Osteoblast (primary cell): ENCODE results near the gene CCNY. TPM values are rescaled to one million over a fixed set of nuclear protein-coding genes. Genes with fewer than 3 reads are reported as not detected.

Experiments
- DNase-seq: peaks from one replicate; pipeline ENCODE4 v3.0.0; 2011; ENCODE audit warnings: low spot score, mixed read lengths; ENCODE audit not compliant: insufficient read length; ENCODE audit errors: missing footprints
- H2AFZ ChIP-seq: 2 replicates; pipeline ENCODE4 v1.6.0; 2011; ENCODE audit warnings: mild to moderate bottlenecking, low read length
- H3K27ac ChIP-seq: 2 replicates; pipeline ENCODE4 v1.5.1; 2011; ENCODE audit warnings: mild to moderate bottlenecking, low read depth, low read length, moderate library complexity
- H3K27me3 ChIP-seq: 2 replicates; pipeline ENCODE4 v1.6.0; 2012; ENCODE audit warnings: mild to moderate bottlenecking, control low read depth, inconsistent platforms, low read length, moderate library complexity; ENCODE audit not compliant: insufficient read depth
- H3K36me3 ChIP-seq: 2 replicates; pipeline ENCODE4 v1.5.1; 2011; ENCODE audit warnings: mild to moderate bottlenecking, low read length, control low read depth, moderate library complexity; ENCODE audit not compliant: insufficient read depth
- H3K4me1 ChIP-seq: 2 replicates; pipeline ENCODE4 v1.5.1; 2011; ENCODE audit warnings: mild to moderate bottlenecking, low read length, control low read depth, moderate library complexity; ENCODE audit not compliant: insufficient read depth
- H3K4me2 ChIP-seq: 2 replicates; pipeline ENCODE4 v1.6.0; 2011; ENCODE audit warnings: mild to moderate bottlenecking, low read length; ENCODE audit not compliant: insufficient read depth
- H3K4me3 ChIP-seq: fragments of 200-600 bp; sonication (generic); 3 replicates; pipeline ENCODE4 v1.5.1; 2012; ENCODE audit warnings: mild to moderate bottlenecking, low read length, inconsistent platforms; ENCODE audit not compliant: insufficient read depth
- H3K79me2 ChIP-seq: 2 replicates; pipeline ENCODE4 v1.6.0; 2012; ENCODE audit warnings: mild to moderate bottlenecking, low read length, control low read depth, inconsistent platforms; ENCODE audit not compliant: insufficient read depth
- H3K9me3 ChIP-seq: 2 replicates; pipeline ENCODE4 v1.5.1; 2011; ENCODE audit warnings: low read depth, low read length, control low read depth
- H4K20me1 ChIP-seq: 2 replicates; pipeline ENCODE4 v1.6.0; 2012; ENCODE audit warnings: mild to moderate bottlenecking, low read length, control low read depth; ENCODE audit not compliant: insufficient read depth
- CTCF ChIP-seq: IDR thresholded peaks from 2 replicates; pipeline ENCODE4 v1.5.1; 2011; ENCODE audit warnings: mild to moderate bottlenecking, low read depth, low read length, moderate library complexity; ENCODE audit errors: extremely low read depth
- total RNA-seq: library from RNA; depleted of rRNA; stranded (reverse); fragments of >200 nt; gene quantifications from 2 replicates; pipeline ENCODE4 v1.2.3, GENCODE V29; 2012

The CCNY gene
- total RNA-seq, 1 donor = 53.2 TPM

- Histone ChIP-seq H3K4me1 (no peaks in the 10 kb centered on the region), H3K36me3 (no peaks in the 10 kb centered on the region), H3K79me2 (peaks cover 53% of the 10 kb centered on the region), H4K20me1 (peaks cover 3% of the 10 kb centered on the region), H3K4me3 (no peak overlapping the region), H3K27me3 (no peaks in the 10 kb centered on the region), H3K9me3 (no peaks in the 10 kb centered on the region), H3K27ac (no peak overlapping the region), H2AFZ (no peak overlapping the region), H3K4me2 (no peak overlapping the region)
- no peak for DNase-seq
- TF ChIP-seq CTCF = no peak
These were observed 187.4 kb downstream of the CCNY start for GRCh38 chr10:35523670-35524225.

- Histone ChIP-seq H2AFZ (no peak overlapping the region), H3K27ac (no peak overlapping the region), H3K4me1 (no peaks in the 10 kb centered on the region), H3K4me3 (no peak overlapping the region), H3K36me3 (peaks cover 16% of the 10 kb centered on the region), H3K4me2 (no peak overlapping the region), H3K27me3 (no peaks in the 10 kb centered on the region), H3K79me2 (peaks cover 30% of the 10 kb centered on the region), H4K20me1 (no peaks in the 10 kb centered on the region), H3K9me3 (no peaks in the 10 kb centered on the region)
- no peak for TF ChIP-seq CTCF
- no peak for DNase-seq
These were observed 190.4 kb downstream of the CCNY start for GRCh38 chr10:35526746-35527145.

DNA sequence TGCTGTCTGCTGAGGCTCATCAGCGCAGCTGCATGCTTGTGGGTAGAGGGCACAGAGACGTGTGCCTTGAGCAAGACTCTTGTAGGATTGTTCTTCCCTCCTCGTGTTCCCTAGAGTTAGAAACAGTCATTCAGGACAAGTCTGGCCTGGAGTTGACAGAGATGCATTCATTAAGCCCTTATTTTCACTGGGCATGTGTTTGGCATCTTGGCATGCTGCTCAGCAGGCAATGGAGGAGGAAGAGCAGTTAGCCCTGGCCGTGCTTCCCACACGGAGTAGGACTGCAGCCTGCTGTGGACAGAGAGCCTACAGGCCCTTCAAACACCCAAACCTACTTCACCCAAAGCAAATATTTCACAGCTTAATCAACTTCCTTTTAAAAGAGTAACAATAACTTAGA lies 195.8 kb downstream of the CCNY start:
- TF ChIP-seq CTCF = no peak
- Histone ChIP-seq H4K20me1 (no peaks in the 10 kb centered on the region), H3K36me3 (peaks cover 38% of the 10 kb centered on the region)

DNA sequence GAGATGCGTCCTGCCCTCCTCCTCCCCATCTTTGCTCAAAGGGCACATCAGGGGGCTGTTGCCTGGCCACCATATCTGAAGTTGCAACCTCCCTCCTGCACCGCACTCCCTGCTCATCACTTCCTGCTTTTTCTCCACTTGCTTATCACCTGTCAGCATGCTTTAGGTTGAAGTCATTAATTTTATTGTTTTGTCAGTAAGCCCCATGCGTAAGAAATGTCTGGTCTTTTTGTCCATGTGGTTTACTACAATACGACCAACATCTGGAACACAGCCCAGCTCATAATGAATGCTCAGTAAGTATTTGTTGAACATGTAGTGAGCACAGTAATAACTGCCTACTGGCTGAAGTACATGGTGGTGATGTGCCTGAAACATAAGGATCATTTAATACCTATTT lies 197.3 kb downstream of the CCNY start:
- Histone ChIP-seq H4K20me1 (no peaks in the 10 kb centered on the region), H3K4me3 (no peak overlapping the region), H2AFZ (no peak overlapping the region), H3K4me1 (peaks cover 2% of the 10 kb centered on the region), H3K4me2 (no peak overlapping the region), H3K79me2 (peaks cover 12% of the 10 kb centered on the region), H3K9me3 (no peaks in the 10 kb centered on the region), H3K27ac (no peak overlapping the region), H3K27me3 (no peaks in the 10 kb centered on the region), H3K36me3 (peaks cover 38% of the 10 kb centered on the region)
- TF ChIP-seq CTCF = no peak
- DNase-seq = no peak

More for the DNA sequence above, 195.8 kb downstream of the CCNY start:
- no peaks in the 10 kb centered on the region for H3K9me3 ChIP-seq
- H3K79me2 ChIP-seq = peaks cover 7% of the 10 kb centered on the region
- H3K27ac ChIP-seq = no peak overlapping the region
- no peak overlapping the region for H2AFZ ChIP-seq
- H3K4me1 ChIP-seq = peaks cover 2% of the 10 kb centered on the region
- no peaks in the 10 kb centered on the region for H3K27me3 ChIP-seq
- H3K4me3 ChIP-seq = no peak overlapping the region
- DNase-seq = no peak
- no peak overlapping the region for H3K4me2 ChIP-seq
